ENCODE results near the gene SPTA1. TPM values are rescaled to one million over a fixed set of nuclear protein-coding genes. Genes with fewer than 3 reads are reported as not detected.

SPTA1 gene
- total RNA-seq = not detected in 3 replicates
- long read RNA-seq = 0 reads

DNA sequence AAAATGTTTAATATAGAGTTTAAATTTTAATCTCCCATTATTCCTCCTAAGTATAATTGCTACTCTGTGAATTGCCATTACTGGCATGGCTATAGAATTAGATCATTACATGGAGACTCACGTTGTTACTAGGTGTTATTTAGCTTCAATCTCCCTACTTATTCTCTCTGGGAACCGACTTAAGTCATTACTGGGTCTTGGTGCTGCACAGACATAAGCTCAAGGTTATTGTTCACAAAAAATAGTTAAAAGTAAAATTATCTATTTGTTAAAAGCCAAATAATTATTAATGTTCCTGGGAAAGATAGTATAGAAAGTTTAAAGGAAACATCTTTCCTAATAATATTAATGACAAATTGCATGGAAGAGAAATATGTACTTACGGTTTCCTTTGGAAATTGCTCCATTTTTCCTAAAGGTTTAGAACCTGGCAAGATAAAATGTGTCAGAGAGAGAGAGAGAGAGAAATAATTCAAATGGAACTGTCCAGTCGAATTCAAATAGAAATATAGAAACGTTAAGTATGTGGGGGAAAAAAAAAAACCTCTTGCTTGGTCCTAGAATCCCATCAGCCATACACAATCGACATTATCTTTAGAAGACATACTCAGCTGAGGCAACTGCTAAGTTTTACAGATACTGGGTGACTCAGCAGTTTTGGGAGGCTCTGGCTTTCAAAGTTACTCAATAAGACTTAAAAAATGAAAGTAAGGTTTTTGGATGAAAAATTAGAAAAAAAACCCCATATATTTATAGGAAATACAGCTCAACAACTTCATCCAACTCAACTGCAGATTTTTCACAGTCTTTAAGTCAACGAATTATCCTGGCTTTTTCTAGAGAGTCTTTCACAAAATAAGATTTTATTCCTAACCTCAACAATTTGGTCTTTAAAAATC is at the start of gene SPTA1:
Gene SPTA1, minus strand, starts transcription at position 605 of the 899 bp plus-strand sequence. Its CDS starts 198 bp downstream, at position 407.
- H3K27me3 Mint-ChIP-seq (ENCODE audit: low read depth) = peaks cover 5% of the 10 kb centered on the region
- H3K36me3 Mint-ChIP-seq (ENCODE audit: low read depth) = no peaks in the 10 kb centered on the region
- peaks cover 5% of the 10 kb centered on the region for H3K9me3 Mint-ChIP-seq (ENCODE audit: low read depth)
- H3K4me1 Mint-ChIP-seq (ENCODE audit: low read depth) = no peaks in the 10 kb centered on the region
- no peak for DNase-seq (ENCODE audit: low spot score)
- no peak within 1 kb of the TSS for H3K27ac Mint-ChIP-seq (ENCODE audit: unreplicated experiment)
- TF ChIP-seq, protein P1, sequence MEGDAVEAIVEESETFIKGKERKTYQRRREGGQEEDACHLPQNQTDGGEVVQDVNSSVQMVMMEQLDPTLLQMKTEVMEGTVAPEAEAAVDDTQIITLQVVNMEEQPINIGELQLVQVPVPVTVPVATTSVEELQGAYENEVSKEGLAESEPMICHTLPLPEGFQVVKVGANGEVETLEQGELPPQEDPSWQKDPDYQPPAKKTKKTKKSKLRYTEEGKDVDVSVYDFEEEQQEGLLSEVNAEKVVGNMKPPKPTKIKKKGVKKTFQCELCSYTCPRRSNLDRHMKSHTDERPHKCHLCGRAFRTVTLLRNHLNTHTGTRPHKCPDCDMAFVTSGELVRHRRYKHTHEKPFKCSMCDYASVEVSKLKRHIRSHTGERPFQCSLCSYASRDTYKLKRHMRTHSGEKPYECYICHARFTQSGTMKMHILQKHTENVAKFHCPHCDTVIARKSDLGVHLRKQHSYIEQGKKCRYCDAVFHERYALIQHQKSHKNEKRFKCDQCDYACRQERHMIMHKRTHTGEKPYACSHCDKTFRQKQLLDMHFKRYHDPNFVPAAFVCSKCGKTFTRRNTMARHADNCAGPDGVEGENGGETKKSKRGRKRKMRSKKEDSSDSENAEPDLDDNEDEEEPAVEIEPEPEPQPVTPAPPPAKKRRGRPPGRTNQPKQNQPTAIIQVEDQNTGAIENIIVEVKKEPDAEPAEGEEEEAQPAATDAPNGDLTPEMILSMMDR (IDR thresholded peaks at IDR 0.05) = no peak
- H3K4me3 Mint-ChIP-seq (ENCODE audit: unreplicated experiment) = no peak within 1 kb of the TSS

DNA sequence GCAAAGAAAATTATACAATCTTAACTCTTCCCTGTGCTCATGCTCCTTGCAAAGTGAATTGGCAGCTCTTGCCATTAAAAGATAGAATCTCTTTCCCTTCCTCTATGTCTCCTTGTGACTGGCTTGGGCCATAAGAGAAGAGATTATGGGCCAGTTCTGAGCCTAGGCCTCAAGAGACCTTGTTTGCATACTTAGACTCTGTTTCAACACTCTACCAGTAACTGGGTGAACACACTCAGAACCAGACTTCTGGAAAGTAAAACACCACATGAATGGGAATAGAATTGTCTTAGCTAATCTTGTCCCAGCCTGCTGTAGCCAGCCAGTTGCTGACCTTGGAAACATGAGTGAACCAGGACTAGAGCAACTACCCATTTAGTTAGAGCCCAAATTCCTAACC is 49.3 kb upstream of the SPTA1 start:
- no peak overlapping the region for H3K27ac Mint-ChIP-seq (ENCODE audit: unreplicated experiment)
- no peaks in the 10 kb centered on the region for H3K4me1 Mint-ChIP-seq (ENCODE audit: low read depth)
- DNase-seq (ENCODE audit: low spot score) = no peak
- no peak overlapping the region for H3K4me3 Mint-ChIP-seq (ENCODE audit: unreplicated experiment)
- peaks cover 5% of the 10 kb centered on the region for H3K27me3 Mint-ChIP-seq (ENCODE audit: low read depth)
- no peaks in the 10 kb centered on the region for H3K9me3 Mint-ChIP-seq (ENCODE audit: low read depth)
- no peaks in the 10 kb centered on the region for H3K36me3 Mint-ChIP-seq (ENCODE audit: low read depth)
- TF ChIP-seq, protein P1 (IDR thresholded peaks at IDR 0.05) = no peak

DNA sequence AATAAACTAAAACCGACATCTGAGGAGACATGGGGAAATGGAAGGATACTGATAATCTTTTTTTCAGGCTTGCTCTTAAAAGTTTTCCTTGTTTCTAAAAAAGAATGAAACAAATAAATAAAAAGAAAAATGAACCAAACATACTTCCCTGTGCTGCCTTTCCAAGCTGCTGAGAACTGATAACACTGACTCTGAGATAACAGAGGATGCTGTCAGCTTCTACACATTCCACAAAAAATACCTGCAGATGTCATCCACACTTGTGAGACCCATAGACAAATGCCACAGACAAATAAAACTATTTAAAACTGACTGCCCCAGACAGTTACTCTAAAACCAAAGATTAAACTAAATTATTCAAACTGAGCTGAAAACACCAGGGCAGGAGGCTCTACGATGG is 46.0 kb upstream of the SPTA1 start:
- no peaks in the 10 kb centered on the region for H3K9me3 Mint-ChIP-seq (ENCODE audit: low read depth)
- no peaks in the 10 kb centered on the region for H3K4me1 Mint-ChIP-seq (ENCODE audit: low read depth)
- H3K27ac Mint-ChIP-seq (ENCODE audit: unreplicated experiment) = no peak overlapping the region
- TF ChIP-seq, protein P1 (IDR thresholded peaks at IDR 0.05) = no peak
- no peaks in the 10 kb centered on the region for H3K36me3 Mint-ChIP-seq (ENCODE audit: low read depth)
- H3K27me3 Mint-ChIP-seq (ENCODE audit: low read depth) = peaks cover 2% of the 10 kb centered on the region
- DNase-seq (ENCODE audit: low spot score) = no peak
- no peak overlapping the region for H3K4me3 Mint-ChIP-seq (ENCODE audit: unreplicated experiment)

DNA sequence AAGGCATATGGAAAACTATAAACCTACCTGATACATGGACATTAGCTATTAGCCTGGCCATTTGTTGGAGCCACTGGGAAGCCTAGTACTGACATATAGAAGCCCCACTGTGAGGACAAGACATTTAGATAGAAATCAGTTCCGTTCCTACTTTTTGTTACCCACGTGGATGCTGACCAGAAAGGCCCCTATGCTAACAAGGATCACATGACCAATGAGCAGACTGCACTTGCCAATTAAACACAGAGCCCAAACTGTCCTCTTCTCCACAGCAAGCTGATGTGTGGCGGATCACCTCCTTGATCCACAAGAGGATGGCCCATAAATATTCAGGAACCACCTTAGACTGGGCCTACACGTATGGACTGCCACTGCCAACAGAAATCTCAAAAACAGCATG is 45.2 kb upstream of the SPTA1 start:
- H3K36me3 Mint-ChIP-seq (ENCODE audit: low read depth) = no peaks in the 10 kb centered on the region
- no peaks in the 10 kb centered on the region for H3K9me3 Mint-ChIP-seq (ENCODE audit: low read depth)
- H3K27ac Mint-ChIP-seq (ENCODE audit: unreplicated experiment) = no peak overlapping the region
- no peak for DNase-seq (ENCODE audit: low spot score)
- H3K27me3 Mint-ChIP-seq (ENCODE audit: low read depth) = peaks cover 2% of the 10 kb centered on the region
- no peaks in the 10 kb centered on the region for H3K4me1 Mint-ChIP-seq (ENCODE audit: low read depth)
- H3K4me3 Mint-ChIP-seq (ENCODE audit: unreplicated experiment) = no peak overlapping the region
- TF ChIP-seq, protein P1 (IDR thresholded peaks at IDR 0.05) = no peak

DNA sequence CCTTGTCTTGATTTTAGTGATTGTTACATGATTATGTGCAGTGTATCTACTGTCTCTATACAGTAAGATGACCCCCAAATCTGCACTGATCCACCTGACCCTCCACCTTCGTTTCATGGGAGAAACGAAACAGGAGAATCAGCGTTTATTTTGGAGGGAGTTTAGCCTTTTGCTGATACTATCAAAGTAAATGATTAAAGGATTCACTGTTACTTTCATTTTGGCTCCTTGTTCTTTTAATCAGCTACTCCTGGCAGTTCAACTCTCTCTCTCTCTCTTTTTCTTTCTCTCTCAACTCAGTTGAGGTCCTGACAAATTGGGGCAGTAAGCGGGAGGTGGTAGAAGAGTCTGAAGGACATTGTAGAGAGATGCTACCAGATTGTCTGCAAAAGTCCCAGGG is 43.9 kb upstream of the SPTA1 start:
- TF ChIP-seq, protein P1 (IDR thresholded peaks at IDR 0.05) = no peak
- H3K27me3 Mint-ChIP-seq (ENCODE audit: low read depth) = peaks cover 5% of the 10 kb centered on the region
- H3K4me1 Mint-ChIP-seq (ENCODE audit: low read depth) = no peaks in the 10 kb centered on the region
- H3K9me3 Mint-ChIP-seq (ENCODE audit: low read depth) = no peaks in the 10 kb centered on the region
- H3K27ac Mint-ChIP-seq (ENCODE audit: unreplicated experiment) = no peak overlapping the region
- no peak for DNase-seq (ENCODE audit: low spot score)
- no peaks in the 10 kb centered on the region for H3K36me3 Mint-ChIP-seq (ENCODE audit: low read depth)
- no peak overlapping the region for H3K4me3 Mint-ChIP-seq (ENCODE audit: unreplicated experiment)
